Measurements from ENCODE around the gene JADE2.

JADE2 gene

DNA sequence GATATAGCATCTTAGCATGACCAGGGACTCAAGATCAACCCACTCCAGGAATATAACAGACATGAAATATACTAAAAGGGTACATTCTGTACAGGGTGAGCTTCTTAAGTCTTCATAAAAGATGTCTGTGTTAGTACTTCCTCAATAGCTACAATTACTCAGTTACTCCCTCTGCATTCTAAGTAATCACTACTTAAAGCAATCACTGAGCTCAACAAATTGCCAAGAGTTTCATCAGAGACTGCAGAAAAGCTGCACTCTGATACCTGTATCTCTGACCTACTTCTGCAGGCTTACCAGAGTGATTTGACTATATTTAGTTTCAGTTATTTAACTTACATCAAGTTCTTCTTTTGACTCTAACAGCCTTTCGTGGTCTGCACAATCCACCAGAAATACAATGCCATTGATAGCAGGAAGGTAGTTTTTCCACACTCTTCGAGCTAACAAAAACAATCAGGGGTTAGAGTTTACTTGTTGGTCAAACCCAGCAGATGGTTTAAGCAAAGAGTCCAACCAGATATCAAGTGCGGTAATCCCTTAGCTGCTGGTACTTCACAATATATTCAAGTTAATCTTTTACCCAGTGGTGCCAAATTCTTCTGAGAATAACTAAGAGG lies 83.9 kb downstream of the JADE2 start:
- Histone ChIP-seq H3K4me3 (ENCODE audit: low read depth, low read length, poor library complexity, severe bottlenecking) (no peak overlapping the region), H3K9ac (ENCODE audit: low read length) (no peak overlapping the region), H2AFZ (ENCODE audit: low read length) (no peak overlapping the region), H3K9me3 (ENCODE audit: low read length) (no peaks in the 10 kb centered on the region), H3K27ac (ENCODE audit: low read depth, low read length, poor library complexity, severe bottlenecking) (no peak overlapping the region), H3K4me2 (ENCODE audit: low read length) (no peak overlapping the region), H3K79me2 (ENCODE audit: insufficient read depth, low read length) (no peaks in the 10 kb centered on the region), H3K27me3 (ENCODE audit: insufficient read depth, low read length) (no peaks in the 10 kb centered on the region), H4K20me1 (ENCODE audit: insufficient read depth, low read length) (no peaks in the 10 kb centered on the region), H3K4me1 (ENCODE audit: insufficient read depth, low read length, severe bottlenecking) (no peaks in the 10 kb centered on the region), H3K9me2 (ENCODE audit: low read depth, low read length) (no peaks in the 10 kb centered on the region), H3K36me3 (ENCODE audit: insufficient read depth, low read length) (peaks cover 87% of the 10 kb centered on the region), H3F3A (ENCODE audit: insufficient read depth, low read length) (no peaks in the 10 kb centered on the region; the same call in 1 of the 2 replicates)
- TF ChIP-seq CTCF (IDR thresholded peaks at IDR 0.05; ENCODE audit: low read length) (no peak), EZH2 (IDR thresholded peaks at IDR 0.05; ENCODE audit: borderline replicate concordance, low read length) (no peak)

GRCh38 chr5:134610725-134611124 lies 85.3 kb downstream of the JADE2 start:
- Histone ChIP-seq H3K9ac (ENCODE audit: low read length) (no peak overlapping the region), H3K27me3 (ENCODE audit: insufficient read depth, low read length) (no peaks in the 10 kb centered on the region), H3K9me2 (ENCODE audit: low read depth, low read length) (no peaks in the 10 kb centered on the region), H3K4me1 (ENCODE audit: insufficient read depth, low read length, severe bottlenecking) (no peaks in the 10 kb centered on the region), H3K4me3 (ENCODE audit: low read depth, low read length, poor library complexity, severe bottlenecking) (no peak overlapping the region), H3K79me2 (ENCODE audit: insufficient read depth, low read length) (no peaks in the 10 kb centered on the region), H3K27ac (ENCODE audit: low read depth, low read length, poor library complexity, severe bottlenecking) (no peak overlapping the region), H3K36me3 (ENCODE audit: insufficient read depth, low read length) (peaks cover 80% of the 10 kb centered on the region), H4K20me1 (ENCODE audit: insufficient read depth, low read length) (no peaks in the 10 kb centered on the region), H3K4me2 (ENCODE audit: low read length) (no peak overlapping the region), H3F3A (ENCODE audit: insufficient read depth, low read length) (no peaks in the 10 kb centered on the region; the same call in 1 of the 2 replicates), H3K9me3 (ENCODE audit: low read length) (no peaks in the 10 kb centered on the region), H2AFZ (ENCODE audit: low read length) (no peak overlapping the region)
- TF ChIP-seq CTCF (IDR thresholded peaks at IDR 0.05; ENCODE audit: low read length) (no peak), EZH2 (IDR thresholded peaks at IDR 0.05; ENCODE audit: borderline replicate concordance, low read length) (no peak)

DNA sequence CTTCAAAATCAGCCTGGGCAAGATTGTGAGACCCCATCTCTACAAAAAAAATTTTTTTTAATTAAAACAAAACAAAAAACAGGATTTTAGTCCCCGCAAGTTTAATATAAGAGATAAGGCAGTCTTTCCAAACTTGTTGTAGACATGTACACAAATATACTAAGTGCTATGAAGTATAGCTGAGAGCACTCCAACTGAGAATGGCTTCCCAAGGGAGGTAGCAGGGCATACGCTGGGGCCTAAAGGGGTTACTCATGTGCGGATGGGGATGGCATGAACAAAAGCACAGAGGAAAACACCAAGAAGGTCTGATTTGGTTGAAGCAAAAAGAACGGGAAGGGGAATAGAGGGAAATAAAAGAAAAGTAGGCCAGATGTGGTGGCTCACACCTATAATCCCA lies 86.0 kb downstream of the JADE2 start:
- Histone ChIP-seq H3K4me1 (ENCODE audit: insufficient read depth, low read length, severe bottlenecking) (no peaks in the 10 kb centered on the region), H3F3A (ENCODE audit: insufficient read depth, low read length) (no peaks in the 10 kb centered on the region; the same call in 1 of the 2 replicates), H3K79me2 (ENCODE audit: insufficient read depth, low read length) (no peaks in the 10 kb centered on the region), H3K9me3 (ENCODE audit: low read length) (no peaks in the 10 kb centered on the region), H3K4me3 (ENCODE audit: low read depth, low read length, poor library complexity, severe bottlenecking) (no peak overlapping the region), H2AFZ (ENCODE audit: low read length) (no peak overlapping the region), H4K20me1 (ENCODE audit: insufficient read depth, low read length) (no peaks in the 10 kb centered on the region), H3K9ac (ENCODE audit: low read length) (no peak overlapping the region), H3K36me3 (ENCODE audit: insufficient read depth, low read length) (peaks cover 74% of the 10 kb centered on the region), H3K27me3 (ENCODE audit: insufficient read depth, low read length) (no peaks in the 10 kb centered on the region), H3K9me2 (ENCODE audit: low read depth, low read length) (no peaks in the 10 kb centered on the region), H3K4me2 (ENCODE audit: low read length) (no peak overlapping the region), H3K27ac (ENCODE audit: low read depth, low read length, poor library complexity, severe bottlenecking) (no peak overlapping the region)
- TF ChIP-seq EZH2 (IDR thresholded peaks at IDR 0.05; ENCODE audit: borderline replicate concordance, low read length) (no peak), CTCF (IDR thresholded peaks at IDR 0.05; ENCODE audit: low read length) (no peak)

Measured in OCI-LY1 (cell line).